ENCODE data around the gene SPINT1. TPM values are rescaled to one million over a fixed set of nuclear protein-coding genes. Genes with fewer than 3 reads are reported as not detected.

The SPINT1 gene
- total RNA-seq, 1 donor from 2014 or later: 145 TPM

DNA sequence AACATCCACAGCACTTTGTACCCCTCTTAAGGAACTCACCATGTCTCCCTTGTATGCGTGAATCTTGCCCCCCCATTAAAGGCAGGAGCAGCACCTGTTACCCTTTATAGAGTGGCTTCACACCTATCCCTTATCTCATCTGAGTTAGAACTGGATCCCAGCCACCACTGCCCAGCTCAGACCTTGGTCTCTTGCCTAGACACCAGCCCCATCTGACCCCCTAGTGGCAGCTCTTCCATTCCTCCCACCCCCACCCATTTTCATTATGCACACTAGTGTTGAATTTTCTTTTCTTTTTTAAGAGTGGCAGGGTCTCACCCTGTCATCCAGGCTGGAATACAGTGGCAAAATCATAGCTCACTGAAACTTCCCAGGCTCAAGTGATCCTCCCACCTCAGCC is 40.2 kb upstream of the SPINT1 start:
- Histone ChIP-seq H3K4me3 (ENCODE audit: low read depth, low read length) (no peak overlapping the region), H3K36me3 (ENCODE audit: control insufficient read depth, insufficient read depth, low read length) (peaks cover 1% of the 10 kb centered on the region), H3K27me3 (ENCODE audit: control insufficient read depth, insufficient read depth, low read length) (no peaks in the 10 kb centered on the region)
- TF ChIP-seq, protein P1, sequence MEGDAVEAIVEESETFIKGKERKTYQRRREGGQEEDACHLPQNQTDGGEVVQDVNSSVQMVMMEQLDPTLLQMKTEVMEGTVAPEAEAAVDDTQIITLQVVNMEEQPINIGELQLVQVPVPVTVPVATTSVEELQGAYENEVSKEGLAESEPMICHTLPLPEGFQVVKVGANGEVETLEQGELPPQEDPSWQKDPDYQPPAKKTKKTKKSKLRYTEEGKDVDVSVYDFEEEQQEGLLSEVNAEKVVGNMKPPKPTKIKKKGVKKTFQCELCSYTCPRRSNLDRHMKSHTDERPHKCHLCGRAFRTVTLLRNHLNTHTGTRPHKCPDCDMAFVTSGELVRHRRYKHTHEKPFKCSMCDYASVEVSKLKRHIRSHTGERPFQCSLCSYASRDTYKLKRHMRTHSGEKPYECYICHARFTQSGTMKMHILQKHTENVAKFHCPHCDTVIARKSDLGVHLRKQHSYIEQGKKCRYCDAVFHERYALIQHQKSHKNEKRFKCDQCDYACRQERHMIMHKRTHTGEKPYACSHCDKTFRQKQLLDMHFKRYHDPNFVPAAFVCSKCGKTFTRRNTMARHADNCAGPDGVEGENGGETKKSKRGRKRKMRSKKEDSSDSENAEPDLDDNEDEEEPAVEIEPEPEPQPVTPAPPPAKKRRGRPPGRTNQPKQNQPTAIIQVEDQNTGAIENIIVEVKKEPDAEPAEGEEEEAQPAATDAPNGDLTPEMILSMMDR (IDR thresholded peaks at IDR 0.05; ENCODE audit: insufficient read depth, low read length, severe bottlenecking): no peak
- DNase-seq (ENCODE audit: low read depth): no peak
- FAIRE-seq: no peak

- TF ChIP-seq, protein P1 (IDR thresholded peaks at IDR 0.05; ENCODE audit: insufficient read depth, low read length, severe bottlenecking): no peak
- FAIRE-seq (no peak), DNase-seq (ENCODE audit: low read depth) (no peak)
- H3K36me3 ChIP-seq (ENCODE audit: control insufficient read depth, insufficient read depth, low read length): peaks cover 5% of the 10 kb centered on the region
- H3K27me3 ChIP-seq (ENCODE audit: control insufficient read depth, insufficient read depth, low read length): no peaks in the 10 kb centered on the region
- H3K4me3 ChIP-seq (ENCODE audit: low read depth, low read length): peak overlapping the region; percentile 85
Measured at GRCh38 chr15:40806672-40807027, 37.2 kb upstream of the SPINT1 start.

GRCh38 chr15:40807028-40807887 is 36.6 kb upstream of the SPINT1 start, which contains the start of the genes DNAJC17 and ZFYVE19:
Gene DNAJC17, minus strand, starts transcription at chr15:40807473. Its CDS starts 27 bp downstream, at chr15:40807446.
Gene ZFYVE19, plus strand, starts transcription at chr15:40807089. Its CDS starts 501 bp downstream, at chr15:40807590.
- Histone ChIP-seq H3K36me3 (ENCODE audit: control insufficient read depth, insufficient read depth, low read length) (peaks cover 5% of the 10 kb centered on the region), H3K4me3 (ENCODE audit: low read depth, low read length) (peak within 1 kb of the TSS; percentile 85), H3K27me3 (ENCODE audit: control insufficient read depth, insufficient read depth, low read length) (no peaks in the 10 kb centered on the region)
- DNase-seq (ENCODE audit: low read depth) (peak; percentile 95), FAIRE-seq (no peak)
- TF ChIP-seq, protein P1 (IDR thresholded peaks at IDR 0.05; ENCODE audit: insufficient read depth, low read length, severe bottlenecking): no peak

DNA sequence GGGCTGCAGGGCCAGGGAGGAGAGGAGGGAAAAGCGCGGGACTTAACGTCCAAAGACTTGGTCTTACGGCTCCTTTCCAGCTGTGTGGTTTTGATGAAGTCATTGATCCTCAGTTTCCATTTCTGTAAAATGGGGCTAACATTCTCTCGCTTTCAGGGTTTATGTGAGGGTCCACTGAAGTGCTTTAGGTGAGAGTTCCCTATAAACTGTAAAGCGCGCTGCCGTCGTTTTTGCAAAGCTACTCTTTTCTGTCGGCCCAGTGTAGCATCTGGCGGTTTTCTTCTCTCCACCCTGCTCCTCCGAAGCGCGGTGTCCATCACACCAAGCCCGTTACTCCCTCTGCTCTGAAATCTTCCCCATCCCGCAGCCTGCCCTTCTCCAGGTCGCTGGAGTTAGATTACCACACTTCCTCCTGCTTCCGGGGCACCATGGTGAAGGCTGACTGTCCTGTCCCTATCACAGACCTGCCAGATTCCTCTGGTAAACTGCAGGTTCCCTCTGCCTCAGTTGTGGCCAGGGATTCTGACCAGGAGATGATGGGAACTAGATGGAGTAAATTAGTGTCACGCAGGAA is 35.9 kb upstream of the SPINT1 start:
- FAIRE-seq (no peak), DNase-seq (ENCODE audit: low read depth) (no peak)
- peak overlapping the region; percentile 85 for H3K4me3 ChIP-seq (ENCODE audit: low read depth, low read length)
- H3K27me3 ChIP-seq (ENCODE audit: control insufficient read depth, insufficient read depth, low read length): no peaks in the 10 kb centered on the region
- H3K36me3 ChIP-seq (ENCODE audit: control insufficient read depth, insufficient read depth, low read length): peaks cover 8% of the 10 kb centered on the region
- TF ChIP-seq, protein P1 (IDR thresholded peaks at IDR 0.05; ENCODE audit: insufficient read depth, low read length, severe bottlenecking): no peak

- H3K4me3 ChIP-seq (ENCODE audit: low read depth, low read length): no peak overlapping the region
- no peak for FAIRE-seq
Measured at GRCh38 chr15:40808861-40809450, 34.9 kb upstream of the SPINT1 start.

More at GRCh38 chr15:40808861-40809450, 34.9 kb upstream of the SPINT1 start:
- Histone ChIP-seq H3K36me3 (ENCODE audit: control insufficient read depth, insufficient read depth, low read length) (peaks cover 11% of the 10 kb centered on the region), H3K27me3 (ENCODE audit: control insufficient read depth, insufficient read depth, low read length) (no peaks in the 10 kb centered on the region)
- DNase-seq (ENCODE audit: low read depth): no peak
- TF ChIP-seq, protein P1 (IDR thresholded peaks at IDR 0.05; ENCODE audit: insufficient read depth, low read length, severe bottlenecking): no peak
